K562 (cell line): ENCODE measurements around the gene ERGIC3. TPM values are rescaled to one million over a fixed set of nuclear protein-coding genes. Genes with fewer than 3 reads are reported as not detected.

Experiments used
- CBFA2T2 ChIP-seq: fragments of 450-650 bp; conservative IDR thresholded peaks from 2 replicates; pipeline ENCODE4 v1.6.1; 2017; ENCODE audit warnings: mild to moderate bottlenecking
- CHD4 ChIP-seq: fragments of 200-600 bp; sonication (generic); IDR thresholded peaks from 3 replicates; pipeline ENCODE4 v1.6.1; 2012; ENCODE audit warnings: low read depth, mild to moderate bottlenecking, mixed read lengths, low read length, inconsistent platforms; ENCODE audit not compliant: insufficient read depth, insufficient replicate concordance, poor library complexity, severe bottlenecking
- GABPA ChIP-seq: fragments of 200-800 bp; sonication (Bioruptor generic); conservative IDR thresholded peaks from 2 replicates; pipeline ENCODE4 v1.6.1; 2016; ENCODE audit warnings: low read depth, missing genetic modification characterization, missing compliant biosample characterization
- HBP1 ChIP-seq: fragments of 450-650 bp; formaldehyde crosslinking; IDR thresholded peaks from 2 replicates; pipeline ENCODE4 v1.4.0; 2022; ENCODE audit warnings: missing genetic modification characterization
- L3MBTL2 ChIP-seq: fragments of 450-650 bp; IDR thresholded peaks from 2 replicates; pipeline ENCODE4 v1.6.1; 2016; ENCODE audit warnings: mild to moderate bottlenecking, moderate library complexity
- MED1 ChIP-seq: sonication (generic); formaldehyde crosslinking; IDR thresholded peaks from 2 replicates; pipeline ENCODE4 v1.8.1; 2023; ENCODE audit warnings: missing genetic modification reagents, borderline replicate concordance
- NEUROD1 ChIP-seq: fragments of 150-350 bp; IDR thresholded peaks from 2 replicates; pipeline ENCODE4 v1.6.1; 2014; ENCODE audit warnings: borderline replicate concordance, low read length, low read depth; ENCODE audit not compliant: partially characterized antibody
- POLR2AphosphoS5 ChIP-seq: IDR thresholded peaks from 2 replicates; pipeline ENCODE4 v1.6.1; 2011; ENCODE audit warnings: mild to moderate bottlenecking, low read depth, low read length, moderate library complexity; ENCODE audit not compliant: control insufficient read depth, insufficient read depth
- THRB ChIP-seq: fragments of 450-650 bp; formaldehyde crosslinking; conservative IDR thresholded peaks from 2 replicates; pipeline ENCODE4 v1.4.0; 2022; ENCODE audit warnings: mild to moderate bottlenecking, missing genetic modification characterization
- ZNF311 ChIP-seq: fragments of 250-450 bp; sonication (Bioruptor Pico); IDR thresholded peaks from 2 replicates; pipeline ENCODE4 v1.4.0; 2020; ENCODE audit warnings: mild to moderate bottlenecking, moderate library complexity
- ZNF592 ChIP-seq: fragments of 450-650 bp; IDR thresholded peaks from 2 replicates; pipeline ENCODE4 v1.6.1; 2017; ENCODE audit warnings: antibody characterized with exemption, mild to moderate bottlenecking
- polyA plus RNA-seq, 8 experiments: library from polyadenylated mRNA; depleted of rRNA in 4 of 8; stranded (reverse) in 5 of 8; unstranded in 3 of 8; fragments of >200 nt; fragmentation: Nextera tagmentation in 2 of 8; fragmentation: Illumina TruSeq in 1 of 8; extraction: Ambion mirVana in 2 of 8; extraction: Trizol in 1 of 8; gene quantifications; 2 replicates each; pipeline versions ENCODE4 v1.2.1 to v1.2.3, GENCODE V29; 2011 to 2014; ENCODE audit warnings: inconsistent platforms in 1 of 8, missing spikeins in 1 of 8
- total RNA-seq, 7 experiments: library from RNA; depleted of rRNA in 6 of 7; stranded (reverse); fragments of >200 nt in 6 of 7; fragmentation: Illumina TruSeq in 2 of 7; extraction: Trizol in 2 of 7; gene quantifications; 2 replicates each; pipeline versions ENCODE4 v1.2.1 to v1.2.3, GENCODE V29; 2011 to 2021; ENCODE audit warnings: low replicate concordance in 1 of 7

ERGIC3 gene
- total and polyA plus RNA-seq, 9 of the 15 experiments (the other 6 are each of a cell fraction or from before 2014, with no cell fraction given): 121 to 278 (median 184) TPM

- TF ChIP-seq ZNF592 (peak; percentile 77), L3MBTL2 (peak; percentile 100), HBP1 (CRISPR knock-in tag) (no peak), CBFA2T2 (no peak), POLR2AphosphoS5 (no peak), ZNF311 (CRISPR knock-in tag) (no peak), THRB (CRISPR knock-in tag) (no peak), CHD4 (no peak), GABPA (tag) (no peak), MED1 (CRISPR knock-in tag) (no peak; the same call in 1 of the 2 replicates), NEUROD1 (peak; percentile 20)
Measured at GRCh38 chr20:35600993-35601973, 59.4 kb downstream of the ERGIC3 start (continued).
